ENCODE results near the gene DHRS4. TPM values are rescaled to one million over a fixed set of nuclear protein-coding genes. Genes with fewer than 3 reads are reported as not detected.
A peak's percentile ranks its signal among the peaks of the same experiment; 100 is the strongest.

The DHRS4 gene
- total and polyA plus RNA-seq, 2 of the 13 experiments (the other 11 are each of a cell fraction or from before 2014, with no cell fraction given) = 23.9 to 45.1 TPM

GRCh38 chr14:23925523-23926075 is 28.0 kb upstream of the DHRS4 start:
- H3K9ac ChIP-seq (ENCODE audit: insufficient read depth, low read depth, low read length) = no peak overlapping the region
- in situ Hi-C loops (cut with HindIII; ENCODE audit: extremely low pct_ligation_motif_present, low pct_unique_long_range_greater_than_20kb) (no loop called here), intact Hi-C loops (cut with micrococcal nuclease; ENCODE audit: unreplicated experiment) (no loop called here)
- H3K36me3 ChIP-seq (replicated peaks in 1 of 2; ENCODE audit: control insufficient read depth in 1 of 2, insufficient read depth in 2 of 2, low read length in 2 of 2) = no peaks in the 10 kb centered on the region
- ATAC-seq = no peak
- peaks cover 9% of the 10 kb centered on the region for H3K4me1 ChIP-seq (ENCODE audit: insufficient read depth, low read length)
- no peaks in the 10 kb centered on the region for H4K20me1 ChIP-seq (ENCODE audit: insufficient read depth, low read length)
- ChIA-PET POLR2A (no interaction called here), CTCF (ENCODE audit: low intra/inter-chr PET ratio, low total read pairs) (no interaction called here)
- TF ChIP-seq SRSF1 (optimal IDR thresholded peaks at IDR 0.05; ENCODE audit: low read depth, low read length) = no peak
- TF ChIP-seq THAP7 (CRISPR knock-in tag; IDR thresholded peaks at IDR 0.05) = 0 out of 2 replicates have a peak, but pooled peaks have one; percentile 13
- TF ChIP-seq ZNF83 (CRISPR knock-in tag; IDR thresholded peaks at IDR 0.05; ENCODE audit: borderline replicate concordance) = no peak
- peak; percentile 70; the same call in 1 of the 2 replicates for TF ChIP-seq MAFG (CRISPR knock-in tag; IDR thresholded peaks at IDR 0.05)
- peak; percentile 59; the same call in 1 of the 2 replicates for TF ChIP-seq ZNF629 (CRISPR knock-in tag; conservative IDR thresholded peaks at IDR 0.05)
- TF ChIP-seq MAFF (IDR thresholded peaks at IDR 0.05; ENCODE audit: low read depth, low read length) = peak; percentile 100
- TF ChIP-seq MAFK (conservative IDR thresholded peaks at IDR 0.05 in 1 of 2, IDR thresholded peaks at IDR 0.05 in 1 of 2; ENCODE audit: low read length in 2 of 2) = peak; percentile 100
- FAIRE-seq = no peak
- no peak for DNase-seq (ENCODE audit: low spot score)
- no peak overlapping the region for H3K4me2 ChIP-seq (ENCODE audit: low read depth, low read length)
- no peak overlapping the region for H2AFZ ChIP-seq (ENCODE audit: low read length)
- no peak overlapping the region for H3K4me3 ChIP-seq (replicated peaks in 1 of 3; ENCODE audit: insufficient read depth in 1 of 3, low read depth in 2 of 3, low read length in 3 of 3)
- no TSS peak for BruUV-seq (replicated peaks)
- no peak overlapping the region for H3K27ac ChIP-seq (ENCODE audit: extremely low read length, insufficient read depth, low read length)
- H3K9me3 ChIP-seq (ENCODE audit: low read length) = no peaks in the 10 kb centered on the region
- H3K79me2 ChIP-seq (ENCODE audit: insufficient read depth, low read length) = no peaks in the 10 kb centered on the region
- WGBS (ENCODE audit: low lambda C conversion rate) = 71% methylated on average over 7 of the region's 7 CpGs
- H3K27me3 ChIP-seq (ENCODE audit: control insufficient read depth in 1 of 2, insufficient read depth in 2 of 2, low read length in 2 of 2) = no peaks in the 10 kb centered on the region; a peak in 2 of 5 replicates

GRCh38 chr14:23926543-23926942 is 27.0 kb upstream of the DHRS4 start:
- Histone ChIP-seq H3K27ac (ENCODE audit: extremely low read length, insufficient read depth, low read length) (no peak overlapping the region), H3K27me3 (ENCODE audit: control insufficient read depth in 1 of 2, insufficient read depth in 2 of 2, low read length in 2 of 2) (no peaks in the 10 kb centered on the region; a peak in 2 of 5 replicates), H3K4me2 (ENCODE audit: low read depth, low read length) (no peak overlapping the region), H3K79me2 (ENCODE audit: insufficient read depth, low read length) (no peaks in the 10 kb centered on the region), H3K36me3 (replicated peaks in 1 of 2; ENCODE audit: control insufficient read depth in 1 of 2, insufficient read depth in 2 of 2, low read length in 2 of 2) (no peaks in the 10 kb centered on the region), H3K4me3 (replicated peaks in 1 of 3; ENCODE audit: insufficient read depth in 1 of 3, low read depth in 2 of 3, low read length in 3 of 3) (no peak overlapping the region), H3K9ac (ENCODE audit: insufficient read depth, low read depth, low read length) (no peak overlapping the region), H3K9me3 (ENCODE audit: low read length) (no peaks in the 10 kb centered on the region), H2AFZ (ENCODE audit: low read length) (no peak overlapping the region), H4K20me1 (ENCODE audit: insufficient read depth, low read length) (no peaks in the 10 kb centered on the region), H3K4me1 (ENCODE audit: insufficient read depth, low read length) (peaks cover 11% of the 10 kb centered on the region)
- in situ Hi-C loops (cut with HindIII; ENCODE audit: extremely low pct_ligation_motif_present, low pct_unique_long_range_greater_than_20kb) = no loop called here
- no TSS peak for BruUV-seq (replicated peaks)
- FAIRE-seq (no peak), DNase-seq (ENCODE audit: low spot score) (no peak), ATAC-seq (peak; percentile 31)
- intact Hi-C loops (cut with micrococcal nuclease; ENCODE audit: unreplicated experiment) = no loop called here
- CTCF ChIA-PET (ENCODE audit: low intra/inter-chr PET ratio, low total read pairs) = no interaction called here
- 69% methylated on average over 11 of the region's 11 CpGs for WGBS (ENCODE audit: low lambda C conversion rate)
- POLR2A ChIA-PET = interaction anchor here (0.5 kb wide), 1 partner anchor 277 kb away, joined by 3 read pairs; no protein-coding TSS in a partner anchor
- TF ChIP-seq U2AF2 (IDR thresholded peaks at IDR 0.05; ENCODE audit: low read depth, low read length) (no peak), CEBPG (CRISPR knock-in tag; IDR thresholded peaks at IDR 0.05) (no peak), KMT2A (CRISPR knock-in tag; IDR thresholded peaks at IDR 0.05) (no peak), ZNF678 (CRISPR knock-in tag; IDR thresholded peaks at IDR 0.05) (no peak), ZNF343 (CRISPR knock-in tag; IDR thresholded peaks at IDR 0.05) (no peak), ZNF674 (CRISPR knock-in tag; IDR thresholded peaks at IDR 0.05; ENCODE audit: low read depth) (no peak), E2F5 (CRISPR knock-in tag; conservative IDR thresholded peaks at IDR 0.05) (no peak), ZNF841 (CRISPR knock-in tag; IDR thresholded peaks at IDR 0.05; ENCODE audit: borderline replicate concordance) (no peak), ATF7 (IDR thresholded peaks at IDR 0.05) (no peak), ATF7 (CRISPR knock-in tag; IDR thresholded peaks at IDR 0.05) (no peak)
